ENCODE data around the gene HBS1L.

The HBS1L gene

GRCh38 chr6:134995536-134995935 is 59.1 kb downstream of the HBS1L start:
- DNase-seq: no peak

GRCh38 chr6:134994431-134994830 is 60.2 kb downstream of the HBS1L start:
- no peak for DNase-seq

DNA sequence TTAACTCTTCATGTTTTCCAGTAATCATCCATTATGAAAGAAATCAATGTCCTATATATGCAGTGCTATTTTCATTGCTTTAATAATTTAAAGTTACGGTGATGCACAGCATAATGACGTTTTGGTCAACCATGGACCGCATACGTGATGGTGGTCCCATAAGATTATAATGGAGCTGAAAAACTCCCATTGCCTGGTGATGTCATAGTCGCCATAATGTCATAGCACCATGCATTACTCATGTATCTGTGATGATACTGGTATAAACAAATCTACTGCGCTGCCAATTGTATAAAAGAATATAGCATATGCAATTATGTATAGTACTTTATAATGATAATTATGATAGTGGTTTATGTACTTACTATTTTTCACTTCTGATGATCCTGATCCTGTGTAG is 62.5 kb downstream of the HBS1L start:
- DNase-seq: no peak

DNA sequence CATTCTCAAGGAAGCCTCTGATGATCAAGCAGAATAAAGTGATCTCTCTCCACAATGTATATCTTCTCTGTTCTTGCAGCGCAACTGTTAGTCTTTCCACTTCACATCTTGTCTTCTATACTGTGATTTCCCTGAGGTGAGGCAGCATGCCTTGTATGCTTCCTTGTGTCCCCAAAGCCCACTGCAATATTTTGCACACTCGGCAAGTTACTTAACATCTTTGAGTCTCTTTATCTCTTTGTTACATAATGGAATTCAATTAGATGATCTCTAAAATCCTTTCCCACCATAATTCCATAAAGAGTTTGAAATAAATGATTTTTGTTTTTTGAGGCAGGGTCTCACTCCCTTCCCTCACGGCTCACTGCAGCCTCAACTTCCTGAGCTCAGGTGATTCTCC is 64.4 kb downstream of the HBS1L start:
- no peak for DNase-seq

DNA sequence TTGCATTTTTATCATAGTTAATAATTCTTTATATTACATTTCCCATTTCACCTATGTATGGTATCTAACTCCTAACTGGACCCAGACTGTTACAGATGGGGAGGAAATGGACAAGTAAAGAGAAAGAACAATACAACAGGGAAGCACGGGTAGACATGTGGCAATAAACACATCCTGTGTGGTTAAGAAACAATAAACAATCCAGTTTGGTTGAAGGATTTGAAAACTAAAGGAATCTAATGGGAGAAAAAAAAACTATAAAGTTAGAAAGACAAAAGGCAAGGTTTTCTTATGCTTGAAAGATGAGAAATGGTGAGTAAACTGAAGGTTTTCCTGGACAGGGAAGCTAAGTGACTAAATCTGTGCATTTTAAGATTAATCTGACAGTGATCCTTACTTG is 69.8 kb downstream of the HBS1L start:
- no peak for DNase-seq

DNA sequence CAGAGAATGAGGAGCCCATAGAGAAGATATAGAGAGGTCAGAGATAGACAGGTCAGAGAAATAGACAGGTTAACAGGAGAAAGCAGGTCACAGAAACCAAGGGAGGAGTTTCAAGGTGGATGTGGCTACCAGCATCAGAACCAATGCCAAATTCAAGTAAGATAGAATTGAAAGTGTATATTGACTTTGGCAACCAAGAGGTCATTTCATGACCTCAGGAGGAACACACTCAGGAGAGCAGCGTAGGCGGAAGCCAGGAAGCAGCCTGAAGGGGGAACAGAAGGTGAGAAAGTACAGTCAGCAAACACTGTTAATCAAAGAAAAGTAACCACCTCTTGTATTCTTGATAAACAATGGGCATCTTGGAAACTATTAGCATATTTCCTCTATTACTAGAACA is 70.8 kb downstream of the HBS1L start:
- no peak for DNase-seq

GRCh38 chr6:134982161-134982560 is 72.5 kb downstream of the HBS1L start:
- no peak for DNase-seq

DNA sequence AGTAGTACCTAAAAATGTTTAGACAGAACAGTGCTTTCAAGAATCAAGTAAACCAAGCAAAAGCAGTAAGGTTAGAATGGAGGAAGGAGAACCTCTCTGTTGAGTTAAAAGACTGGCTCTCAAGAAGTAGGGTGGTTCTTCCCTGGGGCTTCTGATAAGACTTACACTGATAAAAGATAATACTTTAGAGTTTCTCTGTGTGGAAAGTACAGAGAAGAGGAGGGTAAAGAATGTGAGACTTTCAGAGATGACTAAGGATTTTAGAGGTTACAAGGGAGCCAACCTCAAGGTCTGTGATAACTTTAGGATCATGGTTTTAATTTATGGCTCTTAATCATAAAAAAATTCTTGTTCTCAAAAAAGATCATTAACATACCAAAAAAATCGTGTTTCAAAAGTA is 73.8 kb downstream of the HBS1L start:
- DNase-seq: no peak

GRCh38 chr6:134979142-134979541 is 75.5 kb downstream of the HBS1L start:
- no peak for DNase-seq

DNA sequence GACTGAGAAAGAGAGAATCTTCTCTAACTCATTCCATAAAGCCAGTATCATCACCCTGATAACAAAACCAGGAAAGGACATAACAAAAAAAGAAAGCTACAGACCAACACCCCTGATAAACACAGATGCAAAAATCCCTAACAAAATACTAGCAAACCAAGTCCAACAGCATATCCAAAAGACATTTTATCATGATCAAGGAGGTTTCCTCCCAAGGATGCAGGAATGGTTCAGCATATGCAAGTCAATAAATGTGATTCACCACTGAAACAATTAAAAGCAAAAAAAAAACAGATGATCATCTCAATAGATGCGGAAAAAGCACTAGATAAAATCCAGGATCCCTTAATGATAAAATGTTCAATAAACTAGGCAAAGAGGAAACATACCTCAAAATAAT is 80.3 kb downstream of the HBS1L start:
- DNase-seq: no peak

DNA sequence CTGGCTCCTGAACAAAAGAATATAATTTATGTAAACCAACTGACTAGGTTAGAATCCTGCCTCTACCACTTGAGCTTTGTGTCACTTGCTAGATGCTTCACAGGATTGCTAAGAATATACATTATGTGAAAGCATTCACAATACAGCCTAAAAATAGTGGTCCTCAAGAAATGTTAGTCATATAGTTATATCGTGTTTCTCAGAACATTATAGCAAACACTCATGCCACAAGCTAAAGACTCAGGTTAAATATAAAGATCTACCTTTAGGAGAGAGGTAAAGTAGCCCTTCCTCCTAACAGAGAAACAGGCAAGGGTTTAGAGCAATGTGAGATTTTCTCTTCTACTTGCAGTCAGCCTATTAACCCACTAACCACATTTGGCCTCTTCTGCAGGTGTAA is 86.9 kb downstream of the HBS1L start:
- no peak for DNase-seq

DNA sequence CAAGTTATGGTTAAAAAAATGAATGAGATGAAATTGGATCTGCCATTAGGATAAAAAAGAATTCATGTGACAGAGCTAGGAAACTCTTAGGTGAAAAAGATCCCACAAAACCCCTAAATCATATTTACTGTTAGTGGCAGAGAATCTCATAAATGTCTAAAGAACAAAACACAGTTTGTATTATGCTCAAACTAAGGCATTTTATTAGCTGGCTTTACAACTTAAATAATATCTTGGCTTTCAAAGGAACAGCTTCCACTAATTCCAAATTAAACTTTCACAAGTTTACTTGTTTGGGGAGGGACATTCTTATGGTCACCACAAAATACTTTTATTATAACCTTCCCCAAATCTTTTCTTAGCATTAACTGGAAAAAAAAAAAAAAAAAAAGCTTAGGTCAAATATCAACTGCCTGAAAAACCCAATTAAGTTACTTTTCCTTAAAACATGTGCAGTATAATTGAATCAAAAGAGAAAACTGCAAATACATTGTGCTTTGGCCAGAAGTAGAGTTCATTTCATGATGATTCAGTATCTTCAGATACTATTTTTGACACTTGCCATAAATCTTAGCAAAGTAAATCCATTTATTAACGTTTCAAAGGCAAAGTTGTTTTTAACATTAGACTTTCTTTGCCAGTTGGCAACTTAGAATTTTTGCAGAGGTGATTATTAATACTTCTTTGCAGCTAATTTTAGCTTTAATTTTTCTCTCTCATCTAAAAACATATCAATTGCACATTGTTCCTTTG is 90.0 kb downstream of the HBS1L start:
- DNase-seq: no peak

DNA sequence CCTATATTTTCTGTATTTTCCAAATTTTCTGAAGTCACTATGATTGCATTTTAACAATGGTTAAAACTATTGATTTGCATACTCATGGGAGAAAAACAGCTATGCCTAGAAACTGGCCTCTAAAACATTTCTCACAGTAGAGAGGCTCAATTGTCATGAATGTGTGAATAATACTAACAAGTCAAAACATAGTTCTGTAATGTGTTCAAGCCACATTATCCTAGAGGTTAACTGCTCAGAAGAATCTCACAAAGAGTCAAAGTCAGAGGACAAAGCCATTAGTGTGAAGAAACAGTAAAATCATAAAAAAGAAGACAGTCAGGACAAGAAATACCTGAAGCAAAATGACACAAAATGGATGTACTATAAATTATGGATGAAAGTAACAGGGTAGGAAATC is 92.2 kb downstream of the HBS1L start:
- no peak for DNase-seq

DNA sequence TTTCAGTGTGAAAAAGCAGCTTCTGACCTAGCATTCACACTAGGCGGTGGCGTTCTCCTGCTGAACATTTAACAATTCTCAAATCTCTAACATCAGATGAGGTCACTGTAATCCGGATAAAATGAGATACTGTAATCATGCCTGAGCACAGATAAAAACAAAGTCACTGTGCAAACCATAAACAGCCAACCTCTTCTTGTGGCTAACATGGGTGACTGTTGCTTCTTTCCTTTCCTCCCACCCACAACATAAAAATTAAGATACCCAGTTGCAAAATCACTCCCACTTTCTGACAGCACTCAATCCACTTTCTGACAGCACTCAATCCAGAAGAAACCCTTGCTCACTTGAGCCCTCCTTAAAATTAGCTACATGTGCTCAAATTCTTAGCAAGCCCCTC is 93.3 kb downstream of the HBS1L start:
- DNase-seq: no peak

- no peak for DNase-seq
These were observed 95.0 kb downstream of the HBS1L start for GRCh38 chr6:134959603-134960002.

GRCh38 chr6:134956676-134957075 is 97.9 kb downstream of the HBS1L start:
- no peak for DNase-seq

DNA sequence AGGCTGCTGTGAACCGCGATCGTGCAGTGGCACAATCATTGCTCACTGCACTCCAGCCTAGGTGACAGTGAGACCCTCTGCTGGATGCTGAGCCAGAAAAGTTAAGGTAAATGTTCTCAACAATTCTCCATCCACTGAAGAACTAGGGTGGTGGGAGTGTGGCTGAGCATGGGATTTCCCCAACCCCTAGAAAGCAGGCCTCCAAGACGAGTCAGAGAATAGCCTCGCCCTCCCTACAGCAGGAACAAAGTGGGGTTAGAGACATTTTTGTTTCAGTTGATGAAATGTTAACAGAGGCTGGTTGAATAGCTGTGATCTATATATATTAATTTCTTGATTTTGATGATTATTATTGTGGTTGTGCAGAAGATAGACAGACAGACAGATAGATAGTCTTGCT is 98.6 kb downstream of the HBS1L start:
- DNase-seq: no peak

DNA sequence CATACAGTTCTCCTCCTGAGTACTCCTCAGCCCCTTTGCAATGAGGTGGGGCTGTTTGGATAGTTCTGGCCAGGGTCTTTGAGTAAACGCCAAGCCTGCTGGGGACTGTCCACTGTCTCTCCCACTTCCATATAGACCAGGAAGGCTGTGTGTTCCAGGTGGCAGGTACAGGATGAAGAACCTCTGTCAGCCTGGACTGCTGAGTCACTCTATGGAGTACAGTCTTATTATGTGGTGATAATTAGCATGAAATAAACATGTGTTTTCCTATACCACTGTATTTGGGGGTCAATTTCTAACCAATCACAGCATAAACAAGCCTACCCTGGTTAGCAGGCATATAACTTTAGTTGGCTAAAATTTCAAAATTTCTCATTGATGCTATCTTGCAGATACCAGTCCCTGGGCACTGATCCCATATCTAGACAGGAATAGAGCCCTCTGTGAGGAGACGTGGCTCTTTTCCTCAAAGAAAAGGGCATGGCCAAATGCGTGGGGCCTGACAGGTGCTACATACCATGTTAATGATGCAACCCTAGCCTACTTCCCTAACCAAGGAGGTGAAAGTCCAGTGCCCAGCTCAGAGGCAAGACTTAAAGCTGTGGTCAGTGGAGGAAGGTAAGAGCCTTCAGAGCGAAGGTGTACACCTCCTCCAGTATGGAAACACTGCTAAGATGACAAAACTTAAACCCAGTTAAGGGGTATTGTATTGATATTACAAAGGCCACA is 100.2 kb downstream of the HBS1L start:
- no peak for DNase-seq

DNA sequence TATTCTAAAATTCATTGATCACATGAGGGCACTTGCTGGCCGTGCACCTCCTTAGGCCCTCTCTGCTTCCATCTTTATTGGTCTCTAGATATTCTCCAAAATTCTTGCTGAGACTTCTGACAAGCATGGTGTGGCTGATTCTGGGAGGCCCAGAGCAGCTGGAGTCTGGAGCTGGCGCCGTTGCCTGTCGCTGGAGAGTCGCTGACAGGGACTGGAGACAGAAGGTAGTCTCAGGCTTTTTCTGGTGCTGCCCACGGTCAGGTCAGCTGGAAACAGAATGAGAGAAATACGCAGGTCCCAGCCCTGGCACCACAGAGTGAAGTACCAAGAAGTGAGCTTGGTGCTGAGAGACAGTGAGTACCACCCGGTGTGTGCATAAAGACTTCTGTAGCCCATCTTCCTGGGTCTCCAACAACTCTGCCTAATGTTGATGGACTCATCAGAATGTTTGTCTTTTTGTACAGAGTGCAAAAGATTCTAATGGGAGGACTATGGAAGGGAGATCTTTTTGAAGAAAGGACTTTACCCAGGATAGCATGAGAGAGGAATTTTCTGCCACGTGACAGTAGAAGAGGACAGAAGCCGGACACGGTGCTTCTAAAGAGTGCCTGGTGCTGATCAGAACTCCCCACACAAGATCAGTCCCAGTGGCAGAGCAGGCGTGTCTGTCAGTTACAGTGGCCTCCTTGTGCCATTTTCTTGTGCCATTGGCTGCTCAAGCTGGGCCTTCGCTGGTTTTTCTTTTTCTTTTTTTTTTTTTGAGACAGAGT is 102.9 kb downstream of the HBS1L start:
- DNase-seq: no peak

GRCh38 chr6:134950482-134950881 is 104.1 kb downstream of the HBS1L start:
- no peak for DNase-seq

GRCh38 chr6:134949927-134950326 is 104.7 kb downstream of the HBS1L start, which contains the start of gene ALDH8A1:
TSS of gene ALDH8A1 (minus strand) at chr6:134950101. CDS start at chr6:134950053, 48 bp downstream.
- DNase-seq: no peak

GRCh38 chr6:134948691-134949090 is 105.9 kb downstream of the HBS1L start:
- DNase-seq: no peak

DNA sequence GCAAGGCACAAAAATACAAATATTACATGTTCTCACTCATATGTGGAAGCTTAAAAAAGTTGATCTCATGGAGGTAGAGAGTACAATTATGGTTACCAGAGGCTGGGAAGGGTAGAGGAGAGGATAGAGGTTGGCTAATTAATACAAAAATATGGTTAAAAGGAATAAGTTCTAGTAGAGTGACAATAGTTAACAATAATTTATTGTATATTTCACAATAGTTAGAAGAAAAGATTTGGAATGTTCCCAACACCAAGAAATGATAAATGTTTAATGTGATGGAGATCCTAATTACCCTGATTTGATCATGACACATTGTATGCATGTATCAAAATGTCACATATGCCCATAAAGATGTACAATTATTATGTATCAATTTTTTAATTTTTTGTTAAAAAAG is 106.5 kb downstream of the HBS1L start:
- no peak for DNase-seq

GRCh38 chr6:134945045-134945444 is 109.6 kb downstream of the HBS1L start:
- no peak for DNase-seq

All from retina (tissue), 1 donor.